Sigmoid colon (tissue), 4 donors: Measurements from ENCODE around the gene LYPD4.

Experiments used
- POLR2A ChIP-seq, 2 donors: fragments of 450-650 bp; IDR thresholded peaks; one replicate each; pipeline ENCODE4 v1.6.1; 2016; ENCODE audit warnings: antibody characterized with exemption in 2 of 2, mild to moderate bottlenecking in 2 of 2, moderate library complexity in 2 of 2
- POLR2AphosphoS5 ChIP-seq, 4 donors: sonication (generic); formaldehyde crosslinking; IDR thresholded peaks; one replicate each; pipeline ENCODE4 v1.6.1; 2017; ENCODE audit warnings: antibody characterized with exemption in 4 of 4
- TF ChIP-seq, protein P1 (sequence below), 4 experiments: fragments of 450-650 bp in 3 of 4; fragments of 200-600 bp in 1 of 4; IDR thresholded peaks; one replicate each; pipeline ENCODE4 v1.5.1; 2016 to 2019; ENCODE audit warnings: antibody characterized with exemption in 4 of 4, mild to moderate bottlenecking in 3 of 4, moderate library complexity in 2 of 4

- TF ChIP-seq, protein P1, sequence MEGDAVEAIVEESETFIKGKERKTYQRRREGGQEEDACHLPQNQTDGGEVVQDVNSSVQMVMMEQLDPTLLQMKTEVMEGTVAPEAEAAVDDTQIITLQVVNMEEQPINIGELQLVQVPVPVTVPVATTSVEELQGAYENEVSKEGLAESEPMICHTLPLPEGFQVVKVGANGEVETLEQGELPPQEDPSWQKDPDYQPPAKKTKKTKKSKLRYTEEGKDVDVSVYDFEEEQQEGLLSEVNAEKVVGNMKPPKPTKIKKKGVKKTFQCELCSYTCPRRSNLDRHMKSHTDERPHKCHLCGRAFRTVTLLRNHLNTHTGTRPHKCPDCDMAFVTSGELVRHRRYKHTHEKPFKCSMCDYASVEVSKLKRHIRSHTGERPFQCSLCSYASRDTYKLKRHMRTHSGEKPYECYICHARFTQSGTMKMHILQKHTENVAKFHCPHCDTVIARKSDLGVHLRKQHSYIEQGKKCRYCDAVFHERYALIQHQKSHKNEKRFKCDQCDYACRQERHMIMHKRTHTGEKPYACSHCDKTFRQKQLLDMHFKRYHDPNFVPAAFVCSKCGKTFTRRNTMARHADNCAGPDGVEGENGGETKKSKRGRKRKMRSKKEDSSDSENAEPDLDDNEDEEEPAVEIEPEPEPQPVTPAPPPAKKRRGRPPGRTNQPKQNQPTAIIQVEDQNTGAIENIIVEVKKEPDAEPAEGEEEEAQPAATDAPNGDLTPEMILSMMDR (IDR thresholded peaks at IDR 0.05): no peak
- TF ChIP-seq POLR2AphosphoS5 (IDR thresholded peaks at IDR 0.05): no peak
- TF ChIP-seq POLR2A (IDR thresholded peaks at IDR 0.05): no peak
These were observed 35.3 kb upstream of the LYPD4 start for GRCh38 chr19:41879670-41880328.
